ENCODE results near the gene OR2L13.
"Not testable (repeated sequence)": the region's sequence is repeated elsewhere in the genome, so short reads cannot be mapped to it uniquely, and the experiment has no call there.

DNA sequence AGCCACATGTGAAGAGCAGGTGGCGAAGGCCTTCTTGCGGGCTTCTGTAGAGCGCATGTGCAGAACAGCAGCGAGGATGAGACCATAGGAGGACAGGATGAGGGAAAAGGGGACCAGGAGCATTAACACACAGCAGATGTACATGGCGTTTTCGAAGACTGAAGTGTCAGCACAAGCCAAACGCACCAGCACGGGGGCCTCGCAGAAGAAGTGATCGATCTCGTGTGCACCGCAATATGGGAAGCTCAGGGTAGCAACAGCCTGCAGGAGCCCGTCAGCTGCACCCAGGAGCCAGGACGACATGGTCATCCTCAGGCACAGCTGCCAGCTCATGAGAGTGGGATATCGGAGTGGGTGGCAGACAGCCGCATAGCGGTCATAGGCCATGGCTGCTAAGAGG lies 11.1 kb upstream of the OR2L13 start:
- TF ChIP-seq EP300 (IDR thresholded peaks at IDR 0.05; ENCODE audit: low read depth); POLR2A (IDR thresholded peaks at IDR 0.05); POLR2AphosphoS5 (IDR thresholded peaks at IDR 0.05): not testable (repeated sequence)
- TF ChIP-seq, protein P1, sequence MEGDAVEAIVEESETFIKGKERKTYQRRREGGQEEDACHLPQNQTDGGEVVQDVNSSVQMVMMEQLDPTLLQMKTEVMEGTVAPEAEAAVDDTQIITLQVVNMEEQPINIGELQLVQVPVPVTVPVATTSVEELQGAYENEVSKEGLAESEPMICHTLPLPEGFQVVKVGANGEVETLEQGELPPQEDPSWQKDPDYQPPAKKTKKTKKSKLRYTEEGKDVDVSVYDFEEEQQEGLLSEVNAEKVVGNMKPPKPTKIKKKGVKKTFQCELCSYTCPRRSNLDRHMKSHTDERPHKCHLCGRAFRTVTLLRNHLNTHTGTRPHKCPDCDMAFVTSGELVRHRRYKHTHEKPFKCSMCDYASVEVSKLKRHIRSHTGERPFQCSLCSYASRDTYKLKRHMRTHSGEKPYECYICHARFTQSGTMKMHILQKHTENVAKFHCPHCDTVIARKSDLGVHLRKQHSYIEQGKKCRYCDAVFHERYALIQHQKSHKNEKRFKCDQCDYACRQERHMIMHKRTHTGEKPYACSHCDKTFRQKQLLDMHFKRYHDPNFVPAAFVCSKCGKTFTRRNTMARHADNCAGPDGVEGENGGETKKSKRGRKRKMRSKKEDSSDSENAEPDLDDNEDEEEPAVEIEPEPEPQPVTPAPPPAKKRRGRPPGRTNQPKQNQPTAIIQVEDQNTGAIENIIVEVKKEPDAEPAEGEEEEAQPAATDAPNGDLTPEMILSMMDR (IDR thresholded peaks at IDR 0.05) = not testable (repeated sequence)
